ENCODE data around the gene ARHGEF19.
A peak's percentile ranks its signal among the peaks of the same experiment; 100 is the strongest.
"Not testable (repeated sequence)": the region's sequence is repeated elsewhere in the genome, so short reads cannot be mapped to it uniquely, and the experiment has no call there.

Gene ARHGEF19

GRCh38 chr1:16181887-16182719 is 30.3 kb downstream of the ARHGEF19 start:
- DNase-seq (ENCODE audit: low spot score): peak; percentile 97

- no peak for DNase-seq (ENCODE audit: low spot score)
Measured at GRCh38 chr1:16180291-16180824, 32.1 kb downstream of the ARHGEF19 start.

GRCh38 chr1:16178596-16179497 is 33.6 kb downstream of the ARHGEF19 start:
- no peak for DNase-seq (ENCODE audit: low spot score)

GRCh38 chr1:16177306-16177705 is 35.1 kb downstream of the ARHGEF19 start:
- no peak for DNase-seq (ENCODE audit: low spot score)

GRCh38 chr1:16176653-16177052 is 35.8 kb downstream of the ARHGEF19 start:
- no peak for DNase-seq (ENCODE audit: low spot score)

GRCh38 chr1:16175610-16176553 is 36.6 kb downstream of the ARHGEF19 start:
- DNase-seq (ENCODE audit: low spot score): peak; percentile 63

- DNase-seq (ENCODE audit: low spot score): no peak
Measured at GRCh38 chr1:16174886-16175598, 37.4 kb downstream of the ARHGEF19 start.

GRCh38 chr1:16174261-16174868 is 38.1 kb downstream of the ARHGEF19 start:
- no peak for DNase-seq (ENCODE audit: low spot score)

- DNase-seq (ENCODE audit: low spot score): peak; percentile 42
Measured at GRCh38 chr1:16173447-16174260, 38.8 kb downstream of the ARHGEF19 start.

GRCh38 chr1:16172964-16173446 is 39.4 kb downstream of the ARHGEF19 start:
- no peak for DNase-seq (ENCODE audit: low spot score)

GRCh38 chr1:16172218-16172830 is 40.1 kb downstream of the ARHGEF19 start:
- DNase-seq (ENCODE audit: low spot score): no peak

- DNase-seq (ENCODE audit: low spot score): no peak
Measured at GRCh38 chr1:16171314-16172151, 40.9 kb downstream of the ARHGEF19 start.

- no peak for DNase-seq (ENCODE audit: low spot score)
Measured at GRCh38 chr1:16170283-16170673, 42.2 kb downstream of the ARHGEF19 start.

- DNase-seq (ENCODE audit: low spot score): no peak
Measured at GRCh38 chr1:16168622-16169360, 43.7 kb downstream of the ARHGEF19 start.

GRCh38 chr1:16168144-16168495 is 44.3 kb downstream of the ARHGEF19 start:
- DNase-seq (ENCODE audit: low spot score): not testable (repeated sequence)

- no peak for DNase-seq (ENCODE audit: low spot score)
Measured at GRCh38 chr1:16167331-16168143, 44.9 kb downstream of the ARHGEF19 start.

All from kidney capillary endothelial cell (primary cell).